Panc1 (cell line): ENCODE measurements around the gene RIBC1.

Experiments
- POLR2AphosphoS5 ChIP-seq: IDR thresholded peaks from 2 replicates; pipeline ENCODE4 v1.6.1; 2012; ENCODE audit warnings: mild to moderate bottlenecking, low read depth, low read length, moderate library complexity
- TF ChIP-seq, protein P1 (sequence below): fragments of 450-650 bp; IDR thresholded peaks from 2 replicates; pipeline ENCODE4 v1.5.1; 2017; ENCODE audit warnings: mild to moderate bottlenecking

DNA sequence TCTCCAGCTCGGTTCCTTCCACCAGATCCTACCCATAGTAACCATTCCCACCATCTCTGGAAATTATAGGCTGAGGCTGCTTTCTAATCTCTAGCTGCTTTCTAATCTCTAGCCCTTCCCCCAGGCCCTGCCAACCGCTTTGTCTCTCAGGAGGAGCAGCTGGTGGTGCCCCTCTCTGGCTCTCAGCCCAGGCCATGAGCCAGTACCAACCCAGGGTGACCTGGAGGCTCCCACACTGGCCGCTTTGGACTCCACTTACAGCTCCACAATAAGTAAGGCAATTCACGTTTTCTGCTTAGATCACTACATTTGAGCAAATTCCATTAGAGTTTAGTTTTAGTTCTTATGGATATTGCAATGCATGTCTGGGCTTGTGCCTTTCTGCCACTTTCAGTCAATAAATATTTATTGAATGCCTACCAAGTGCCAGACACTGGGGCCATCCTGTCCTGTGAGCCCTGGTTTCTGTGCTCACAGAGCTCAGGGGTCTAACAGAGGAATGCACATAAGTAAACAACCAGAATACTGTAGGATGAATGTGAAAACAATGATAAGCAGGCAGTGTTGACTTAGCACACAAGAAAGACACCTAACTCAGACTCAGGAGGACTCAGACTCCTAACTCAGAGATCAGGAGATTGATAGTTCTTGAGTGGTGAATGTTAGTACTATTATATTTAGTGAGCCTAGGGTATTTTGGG is 39.1 kb upstream of the RIBC1 start:
- TF ChIP-seq, protein P1, sequence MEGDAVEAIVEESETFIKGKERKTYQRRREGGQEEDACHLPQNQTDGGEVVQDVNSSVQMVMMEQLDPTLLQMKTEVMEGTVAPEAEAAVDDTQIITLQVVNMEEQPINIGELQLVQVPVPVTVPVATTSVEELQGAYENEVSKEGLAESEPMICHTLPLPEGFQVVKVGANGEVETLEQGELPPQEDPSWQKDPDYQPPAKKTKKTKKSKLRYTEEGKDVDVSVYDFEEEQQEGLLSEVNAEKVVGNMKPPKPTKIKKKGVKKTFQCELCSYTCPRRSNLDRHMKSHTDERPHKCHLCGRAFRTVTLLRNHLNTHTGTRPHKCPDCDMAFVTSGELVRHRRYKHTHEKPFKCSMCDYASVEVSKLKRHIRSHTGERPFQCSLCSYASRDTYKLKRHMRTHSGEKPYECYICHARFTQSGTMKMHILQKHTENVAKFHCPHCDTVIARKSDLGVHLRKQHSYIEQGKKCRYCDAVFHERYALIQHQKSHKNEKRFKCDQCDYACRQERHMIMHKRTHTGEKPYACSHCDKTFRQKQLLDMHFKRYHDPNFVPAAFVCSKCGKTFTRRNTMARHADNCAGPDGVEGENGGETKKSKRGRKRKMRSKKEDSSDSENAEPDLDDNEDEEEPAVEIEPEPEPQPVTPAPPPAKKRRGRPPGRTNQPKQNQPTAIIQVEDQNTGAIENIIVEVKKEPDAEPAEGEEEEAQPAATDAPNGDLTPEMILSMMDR, result no peak
- no peak for TF ChIP-seq POLR2AphosphoS5
